Measurements from ENCODE around the gene CDH10. TPM values are rescaled to one million over a fixed set of nuclear protein-coding genes. Genes with fewer than 3 reads are reported as not detected.

Gene CDH10
- total RNA-seq, 4 donors from 2014 or later: 0.09 TPM; not detected in 3

GRCh38 chr5:24624872-24625271 lies 19.9 kb downstream of the CDH10 start:
- Histone ChIP-seq H3K36me3 (no peaks in the 10 kb centered on the region), H3K4me3 (no peak overlapping the region), H3K9me3 (no peaks in the 10 kb centered on the region), H3K4me1 (no peaks in the 10 kb centered on the region), H3K27ac (no peak overlapping the region), H3K27me3 (no peaks in the 10 kb centered on the region)
- DNase-seq: no peak
- intact Hi-C loops (cut with DNase I): no loop called here
- TF ChIP-seq, protein P1, sequence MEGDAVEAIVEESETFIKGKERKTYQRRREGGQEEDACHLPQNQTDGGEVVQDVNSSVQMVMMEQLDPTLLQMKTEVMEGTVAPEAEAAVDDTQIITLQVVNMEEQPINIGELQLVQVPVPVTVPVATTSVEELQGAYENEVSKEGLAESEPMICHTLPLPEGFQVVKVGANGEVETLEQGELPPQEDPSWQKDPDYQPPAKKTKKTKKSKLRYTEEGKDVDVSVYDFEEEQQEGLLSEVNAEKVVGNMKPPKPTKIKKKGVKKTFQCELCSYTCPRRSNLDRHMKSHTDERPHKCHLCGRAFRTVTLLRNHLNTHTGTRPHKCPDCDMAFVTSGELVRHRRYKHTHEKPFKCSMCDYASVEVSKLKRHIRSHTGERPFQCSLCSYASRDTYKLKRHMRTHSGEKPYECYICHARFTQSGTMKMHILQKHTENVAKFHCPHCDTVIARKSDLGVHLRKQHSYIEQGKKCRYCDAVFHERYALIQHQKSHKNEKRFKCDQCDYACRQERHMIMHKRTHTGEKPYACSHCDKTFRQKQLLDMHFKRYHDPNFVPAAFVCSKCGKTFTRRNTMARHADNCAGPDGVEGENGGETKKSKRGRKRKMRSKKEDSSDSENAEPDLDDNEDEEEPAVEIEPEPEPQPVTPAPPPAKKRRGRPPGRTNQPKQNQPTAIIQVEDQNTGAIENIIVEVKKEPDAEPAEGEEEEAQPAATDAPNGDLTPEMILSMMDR (IDR thresholded peaks at IDR 0.05): no peak
- TF ChIP-seq POLR2A (IDR thresholded peaks at IDR 0.05): no peak

DNA sequence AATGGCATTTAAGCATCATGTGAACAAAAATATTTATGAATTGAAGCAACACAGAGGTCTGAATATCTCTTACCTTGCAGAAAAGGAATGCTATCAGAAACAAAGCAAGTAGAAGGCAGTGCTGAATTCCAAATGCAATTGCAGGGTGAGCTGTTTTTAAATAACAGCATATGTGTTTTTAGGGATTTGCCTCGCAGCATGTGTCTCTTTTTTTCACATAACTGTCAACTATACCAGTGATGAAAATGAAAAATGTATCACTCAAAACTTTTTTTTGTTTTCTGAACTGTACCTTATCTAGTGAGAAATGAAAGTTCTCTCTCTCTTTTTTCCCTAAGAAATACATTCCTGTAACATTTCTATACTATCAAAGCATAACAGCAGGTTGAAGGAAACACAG lies 21.2 kb downstream of the CDH10 start:
- intact Hi-C loops (cut with DNase I): no loop called here
- WGBS, 2 donors: 50% methylated on average over 1 of the region's 1 CpG
- Histone ChIP-seq H3K27me3 (no peaks in the 10 kb centered on the region), H3K4me3 (no peak overlapping the region), H3K9me3 (no peaks in the 10 kb centered on the region), H3K36me3 (no peaks in the 10 kb centered on the region), H3K27ac (no peak overlapping the region), H3K4me1 (no peaks in the 10 kb centered on the region)
- no peak for DNase-seq
- TF ChIP-seq POLR2A (IDR thresholded peaks at IDR 0.05): no peak
- TF ChIP-seq, protein P1 (IDR thresholded peaks at IDR 0.05): no peak

- no peak for TF ChIP-seq POLR2A (IDR thresholded peaks at IDR 0.05)
- TF ChIP-seq, protein P1 (IDR thresholded peaks at IDR 0.05): no peak
- H3K27ac ChIP-seq: no peak overlapping the region
- no peaks in the 10 kb centered on the region for H3K4me1 ChIP-seq
- no peaks in the 10 kb centered on the region for H3K27me3 ChIP-seq
- no peaks in the 10 kb centered on the region for H3K9me3 ChIP-seq
- WGBS, 2 donors: 47 to 52% methylated on average over 5 of the region's 5 CpGs
- H3K36me3 ChIP-seq: no peaks in the 10 kb centered on the region
- DNase-seq: no peak
- intact Hi-C loops (cut with DNase I): no loop called here
- no peak overlapping the region for H3K4me3 ChIP-seq
Measured at GRCh38 chr5:24623031-24623430, 21.7 kb downstream of the CDH10 start.

GRCh38 chr5:24621792-24622191 lies 23.0 kb downstream of the CDH10 start:
- Histone ChIP-seq H3K9me3 (no peaks in the 10 kb centered on the region), H3K4me3 (no peak overlapping the region), H3K27me3 (no peaks in the 10 kb centered on the region), H3K27ac (no peak overlapping the region), H3K36me3 (no peaks in the 10 kb centered on the region), H3K4me1 (no peaks in the 10 kb centered on the region)
- WGBS, 2 donors: 19 to 21% methylated on average over 6 of the region's 6 CpGs
- DNase-seq: no peak
- TF ChIP-seq POLR2A (IDR thresholded peaks at IDR 0.05): no peak
- TF ChIP-seq, protein P1 (IDR thresholded peaks at IDR 0.05): no peak
- intact Hi-C loops (cut with DNase I): no loop called here

DNA sequence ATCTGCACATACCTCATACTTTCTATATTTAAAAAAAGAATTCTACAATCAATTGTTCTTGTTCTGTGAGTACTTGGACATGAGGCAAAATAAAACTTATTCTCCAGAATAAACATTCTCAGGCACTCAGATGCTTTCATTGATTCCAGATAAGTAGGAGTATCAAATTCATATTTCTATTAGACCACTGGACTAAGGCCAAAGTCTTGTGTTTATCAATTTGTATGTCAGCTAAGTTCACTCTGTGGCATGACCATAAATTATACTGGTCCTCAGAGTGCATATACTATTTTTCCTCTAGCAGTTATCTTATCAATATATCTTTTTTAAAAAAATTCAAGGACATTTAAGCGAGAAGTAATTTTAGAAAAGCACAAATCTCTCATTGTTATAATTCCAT lies 28.2 kb downstream of the CDH10 start:
- H3K27ac ChIP-seq: no peak overlapping the region
- H3K36me3 ChIP-seq: no peaks in the 10 kb centered on the region
- H3K4me3 ChIP-seq: no peak overlapping the region
- 79 to 100% methylated on average over 1 of the region's 1 CpG for WGBS, 2 donors
- no peaks in the 10 kb centered on the region for H3K27me3 ChIP-seq
- H3K4me1 ChIP-seq: no peaks in the 10 kb centered on the region
- H3K9me3 ChIP-seq: no peaks in the 10 kb centered on the region
- intact Hi-C loops (cut with DNase I): no loop called here
- TF ChIP-seq, protein P1 (IDR thresholded peaks at IDR 0.05): no peak
- no peak for TF ChIP-seq POLR2A (IDR thresholded peaks at IDR 0.05)
- no peak for DNase-seq
